HG02870 (cell line): ENCODE data around the gene KRT40.

ENCODE experiments used
- ATAC-seq: cut with Tn5 transposase; IDR thresholded peaks from one replicate; pipeline ENCODE4 v1.9.1; 2021; ENCODE audit warnings: mild to moderate bottlenecking, moderate library complexity; ENCODE audit not compliant: unreplicated experiment

KRT40 gene

DNA sequence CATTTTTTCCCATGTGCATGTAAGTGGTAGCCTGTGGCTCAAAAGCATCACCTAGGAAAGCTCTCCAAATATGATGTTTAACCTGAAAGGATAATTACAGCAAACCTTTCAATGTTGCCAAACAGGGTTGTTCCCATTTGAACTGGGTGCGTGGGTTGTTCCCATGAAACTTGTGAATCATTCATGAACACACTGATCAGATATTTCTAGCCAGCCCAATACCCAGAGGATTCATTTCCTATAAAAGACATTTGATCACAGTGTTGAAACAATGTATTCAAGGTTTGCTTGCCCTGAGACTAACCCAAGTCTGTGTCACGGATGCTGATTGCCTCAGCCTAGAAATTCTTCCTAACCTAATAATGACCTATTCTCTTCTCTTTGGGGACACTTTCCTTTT, 30.2 kb downstream of the KRT40 start:
- ATAC-seq, result no peak

DNA sequence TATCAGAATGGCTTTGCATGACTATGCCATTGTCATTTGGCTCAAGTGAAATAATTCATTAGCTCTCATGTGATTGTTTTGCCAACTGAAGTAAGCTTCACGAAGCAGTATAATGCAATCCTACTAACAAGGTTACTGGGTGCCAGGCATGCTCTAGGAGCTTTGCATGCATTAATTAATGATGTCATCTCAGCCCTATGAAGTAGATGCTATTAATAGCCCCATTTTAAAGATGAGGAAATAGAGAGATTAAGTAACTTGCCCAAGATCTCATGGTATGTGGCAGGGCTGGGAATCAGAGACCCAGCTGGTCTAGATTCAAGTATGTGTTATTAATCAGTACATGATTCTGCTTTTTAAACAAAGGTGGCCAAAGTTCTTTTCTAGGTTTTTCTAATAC, 31.5 kb downstream of the KRT40 start:
- no peak for ATAC-seq

DNA sequence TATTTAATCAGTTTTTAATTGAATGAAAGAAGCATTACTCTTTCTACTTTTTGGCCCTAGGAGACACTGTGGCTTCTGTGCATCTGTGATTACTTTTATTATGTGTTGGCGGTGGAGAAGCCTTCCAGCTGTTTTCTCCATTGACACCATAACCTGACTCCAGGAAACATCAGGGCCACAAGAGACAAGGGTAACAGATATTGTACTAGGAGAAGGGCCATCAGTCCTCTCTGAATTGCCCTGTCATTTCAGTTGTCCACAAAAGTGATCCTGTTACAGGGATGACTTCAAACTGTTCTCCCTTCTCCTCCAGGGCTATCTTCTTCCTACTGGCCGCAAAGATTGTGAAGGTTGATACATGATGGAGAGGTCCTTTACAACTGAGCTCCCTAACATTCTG, 32.0 kb downstream of the KRT40 start:
- ATAC-seq, result no peak

DNA sequence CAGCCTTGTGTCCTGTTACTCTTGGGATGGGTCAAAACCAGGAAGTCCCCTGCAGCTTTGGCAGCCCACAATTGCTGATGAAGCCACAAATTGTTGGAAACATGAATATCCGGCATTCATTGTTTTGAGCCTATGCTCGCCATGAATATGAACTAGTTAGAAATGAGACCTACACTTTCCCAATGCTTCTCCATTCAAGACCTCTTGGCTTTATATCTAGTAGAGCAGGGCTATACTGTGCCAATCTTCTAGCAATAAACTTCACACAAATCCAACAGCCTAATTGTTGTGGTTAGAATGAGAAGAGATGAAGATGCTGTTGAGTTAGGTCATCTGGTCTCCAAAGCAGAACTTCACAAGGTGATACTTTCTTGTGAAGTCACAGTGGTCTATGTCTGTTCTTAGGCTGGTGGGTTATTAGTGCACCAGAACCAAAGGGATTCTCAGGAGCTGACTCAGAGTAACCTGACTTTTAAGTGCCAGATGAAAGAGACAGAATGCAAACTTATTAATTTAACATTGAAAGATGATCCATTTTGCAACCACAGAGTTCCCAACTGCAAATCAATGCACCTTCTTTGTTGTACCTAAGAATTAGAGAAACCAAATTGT, 33.0 kb downstream of the KRT40 start:
- no peak for ATAC-seq

DNA sequence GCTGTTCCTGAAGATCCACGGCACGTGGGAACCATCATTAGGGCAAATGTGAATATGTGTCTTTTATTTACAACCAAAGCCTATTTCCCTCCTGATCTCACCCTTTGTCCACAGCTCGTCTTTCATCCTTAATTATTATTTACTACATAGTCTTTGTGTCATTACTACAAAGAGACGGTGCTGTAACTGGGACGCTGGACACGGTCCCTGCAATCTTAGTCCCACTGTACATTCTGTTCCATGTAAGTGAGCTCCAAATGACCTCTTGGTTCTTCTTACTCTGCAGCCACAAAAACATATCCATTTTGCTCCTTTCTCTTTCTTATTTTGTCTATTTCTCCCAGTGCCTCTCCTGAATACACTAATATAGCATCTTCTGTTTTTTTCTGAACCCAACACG, 34.0 kb downstream of the KRT40 start:
- no peak for ATAC-seq

DNA sequence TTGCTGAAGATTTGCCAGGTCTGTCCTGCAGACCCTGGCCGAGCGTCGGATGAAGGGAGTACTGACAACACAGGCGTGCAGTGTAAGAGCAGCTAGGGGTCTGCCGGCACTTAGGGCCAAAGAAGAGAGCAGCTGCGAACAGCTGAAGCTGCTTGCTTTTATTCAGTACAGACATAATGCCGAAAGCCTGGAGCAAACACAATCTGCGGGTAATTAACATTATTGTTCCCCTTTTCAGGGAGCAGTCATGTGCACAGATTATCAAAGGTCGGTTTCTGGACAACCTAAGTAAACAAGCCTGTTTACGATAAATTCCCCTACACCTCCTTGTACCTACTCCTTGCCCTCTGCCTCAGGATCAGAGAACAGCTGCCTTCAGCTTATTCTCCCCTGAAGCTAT, 34.7 kb downstream of the KRT40 start:
- ATAC-seq, result no peak

DNA sequence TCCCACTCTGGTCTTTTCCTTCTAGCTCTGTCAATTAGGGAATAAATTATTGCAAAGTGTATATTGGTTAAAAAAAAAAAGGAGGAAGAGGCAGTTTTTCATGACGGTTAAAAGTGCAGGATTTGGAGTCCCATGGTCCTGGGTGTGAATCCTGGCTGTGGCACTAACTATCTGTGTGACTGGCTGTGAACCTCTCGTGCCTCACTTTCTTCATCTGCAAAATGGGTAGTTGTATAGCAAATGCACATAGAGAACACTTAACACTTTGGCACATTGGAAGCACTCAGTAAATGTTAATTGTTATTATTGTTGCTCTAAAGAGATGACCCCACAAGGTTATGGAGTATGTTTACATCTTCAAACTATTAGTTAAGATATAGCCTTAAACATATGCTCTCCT, 36.2 kb downstream of the KRT40 start:
- no peak for ATAC-seq

DNA sequence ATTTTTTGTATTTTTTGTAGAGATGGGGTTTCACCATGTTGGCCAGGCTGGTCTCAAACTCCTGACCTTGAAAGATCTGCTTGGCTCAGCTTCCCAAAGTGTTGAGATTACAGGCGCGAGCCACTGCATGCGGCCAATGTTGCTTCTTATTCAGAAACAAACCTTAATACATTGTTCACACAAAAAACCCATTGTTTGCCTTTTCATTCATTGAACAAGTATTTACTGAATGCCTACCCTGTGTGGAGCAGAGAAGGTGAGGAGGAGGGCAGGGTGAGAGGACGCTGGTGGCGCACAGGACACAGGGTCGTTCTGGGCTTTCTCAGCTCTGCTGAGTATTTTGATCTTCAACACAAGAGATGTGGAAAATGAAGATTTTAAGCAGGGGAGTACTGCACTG, 38.7 kb downstream of the KRT40 start:
- no peak for ATAC-seq

DNA sequence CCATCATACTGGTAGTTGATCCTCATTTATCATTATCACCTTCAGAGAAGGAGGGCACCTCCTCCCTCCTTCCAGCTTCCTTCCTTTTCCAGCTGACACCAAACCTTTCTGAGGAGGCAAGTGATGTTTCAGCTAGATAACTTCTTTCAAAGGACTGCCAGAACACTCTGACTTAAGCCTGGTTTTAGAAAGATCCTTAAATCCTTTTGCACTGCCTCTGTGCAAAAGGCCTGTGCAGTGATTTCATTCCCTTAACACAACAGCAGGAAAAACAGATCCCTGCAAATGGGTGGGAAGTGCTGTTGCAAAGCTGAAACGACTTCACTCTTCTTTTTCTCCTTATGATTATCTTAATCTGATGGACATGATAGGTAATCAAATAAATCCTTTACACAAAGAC, 39.6 kb downstream of the KRT40 start:
- no peak for ATAC-seq

DNA sequence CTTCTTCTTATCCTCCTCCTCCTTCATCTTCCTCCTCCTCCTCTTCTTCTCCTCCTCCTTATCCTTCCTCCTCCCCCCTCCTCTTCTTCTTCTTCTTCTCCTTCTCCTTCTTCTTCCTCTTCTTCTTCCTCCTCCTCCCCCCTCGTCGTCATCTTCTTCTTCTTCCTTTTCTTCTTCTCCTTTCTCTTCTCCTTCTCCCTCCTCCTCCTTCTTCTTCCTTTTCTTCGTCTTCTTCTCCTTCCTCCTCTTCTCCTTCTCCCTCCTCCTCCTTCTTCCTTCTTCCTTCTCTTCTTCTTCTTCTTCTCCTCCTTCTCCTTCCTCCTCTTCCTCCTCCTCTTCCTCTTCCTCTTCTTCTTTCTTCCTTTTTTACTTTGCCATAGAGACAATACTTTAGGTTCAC, 41.6 kb downstream of the KRT40 start:
- ATAC-seq, result no peak

DNA sequence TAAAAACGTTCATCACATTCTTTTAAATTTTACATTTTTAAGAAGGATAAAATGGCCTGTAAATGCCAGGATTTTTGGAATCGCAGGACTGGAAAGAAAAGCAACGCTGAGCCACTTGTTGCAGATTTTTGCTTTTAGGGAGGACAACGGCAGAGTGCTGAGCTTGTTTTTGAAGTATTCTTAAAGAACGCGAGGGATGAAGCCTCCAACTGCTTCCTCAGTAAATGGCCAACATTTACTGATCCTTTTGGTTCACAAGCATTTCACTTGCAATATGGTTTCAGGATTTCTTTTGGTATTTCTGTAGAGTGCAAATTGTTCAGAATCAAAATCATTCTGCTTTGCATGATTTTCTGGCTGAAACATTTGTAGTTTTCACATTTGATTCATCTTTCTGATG, 43.9 kb downstream of the KRT40 start:
- no peak for ATAC-seq

DNA sequence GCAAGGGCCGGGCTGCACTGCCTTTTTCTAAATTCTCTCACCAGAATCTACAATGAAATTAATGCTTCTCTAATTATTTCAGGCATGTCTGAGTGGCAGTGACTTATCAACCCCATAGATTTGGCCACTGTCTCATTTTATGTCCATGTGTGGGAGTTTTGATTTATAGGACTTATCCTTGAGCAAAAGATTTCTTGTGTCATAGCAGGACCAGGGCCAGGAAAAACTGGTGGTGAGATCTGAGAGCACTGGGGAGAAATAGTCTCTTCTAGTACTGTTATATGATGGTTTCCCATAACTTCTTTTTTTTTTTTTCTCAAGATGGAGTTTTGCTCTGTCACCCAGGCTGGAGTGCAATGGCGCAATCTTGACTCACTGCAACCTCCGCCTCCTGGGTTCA, 45.1 kb downstream of the KRT40 start:
- no peak for ATAC-seq

DNA sequence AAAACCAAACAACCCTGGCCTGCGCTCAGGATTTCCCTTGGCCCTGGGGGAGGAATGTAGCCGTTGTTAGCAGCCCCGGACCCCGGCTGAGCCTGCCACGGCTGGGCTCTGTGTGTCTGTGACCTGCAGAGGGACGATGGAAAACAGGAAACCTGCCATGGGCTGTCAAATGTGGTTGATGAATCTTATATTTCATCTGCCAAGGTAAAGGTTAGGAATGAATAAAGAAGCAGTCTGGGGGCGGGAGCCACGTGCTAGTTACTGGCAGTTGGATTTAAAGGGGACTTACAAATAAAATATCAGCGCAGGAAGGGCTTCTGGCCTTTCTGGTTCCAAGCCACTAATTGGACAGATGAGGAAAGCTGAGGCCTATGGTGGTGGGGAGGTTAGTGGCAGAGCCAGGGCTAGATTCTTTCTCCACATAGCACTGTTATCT, 46.7 kb downstream of the KRT40 start, which contains the start of gene KRT23:
TSS of gene KRT23 (minus strand) at position 263 of the 436 bp plus-strand sequence. CDS start 1,043 bp downstream, outside the sequence.
- ATAC-seq, result no peak

DNA sequence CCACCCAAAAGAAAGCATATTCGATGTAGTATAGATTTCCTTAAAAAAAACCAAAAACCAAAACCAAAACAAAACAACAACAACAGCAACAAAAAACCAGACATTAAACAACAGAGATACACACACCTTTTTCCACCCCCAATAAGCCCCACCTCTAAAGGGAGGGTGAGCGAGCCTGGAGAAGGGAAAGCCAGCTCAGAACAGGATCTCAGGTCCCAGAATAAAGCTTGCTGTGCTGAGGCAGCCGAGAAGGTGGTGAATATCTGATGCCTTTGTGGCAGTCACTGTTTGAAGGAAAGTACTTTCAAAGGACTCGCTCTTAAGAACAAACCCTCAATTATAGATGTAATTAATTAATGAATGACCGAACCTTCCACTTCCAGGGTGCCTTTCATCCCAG, 47.1 kb downstream of the KRT40 start:
- ATAC-seq, result no peak

DNA sequence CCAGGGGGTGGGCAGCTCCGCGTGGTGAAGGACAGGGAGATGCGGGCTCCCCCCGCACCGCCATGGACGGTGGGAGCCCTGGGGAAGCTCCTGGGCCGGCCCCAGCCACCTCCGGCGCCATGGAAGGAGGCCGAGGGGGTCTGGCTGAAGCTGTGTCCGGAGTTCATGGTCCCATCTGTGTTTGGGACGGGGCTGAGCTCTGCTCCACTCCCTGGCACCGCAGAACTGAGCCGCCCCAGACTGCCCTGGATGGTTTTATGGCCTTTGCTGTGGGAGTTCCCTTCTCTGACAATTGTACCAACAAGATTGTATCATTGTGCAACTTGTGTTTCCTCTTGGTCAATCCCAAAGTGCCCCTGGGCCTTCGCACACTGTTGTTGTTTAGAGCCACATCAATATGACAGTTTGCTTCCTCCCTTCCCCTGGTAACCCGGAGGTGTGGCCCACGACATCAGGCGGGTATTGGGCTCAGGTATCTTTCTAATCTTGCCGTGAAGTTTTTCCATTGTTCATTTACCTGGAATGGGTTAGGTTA, 47.6 kb downstream of the KRT40 start:
- no peak for ATAC-seq

DNA sequence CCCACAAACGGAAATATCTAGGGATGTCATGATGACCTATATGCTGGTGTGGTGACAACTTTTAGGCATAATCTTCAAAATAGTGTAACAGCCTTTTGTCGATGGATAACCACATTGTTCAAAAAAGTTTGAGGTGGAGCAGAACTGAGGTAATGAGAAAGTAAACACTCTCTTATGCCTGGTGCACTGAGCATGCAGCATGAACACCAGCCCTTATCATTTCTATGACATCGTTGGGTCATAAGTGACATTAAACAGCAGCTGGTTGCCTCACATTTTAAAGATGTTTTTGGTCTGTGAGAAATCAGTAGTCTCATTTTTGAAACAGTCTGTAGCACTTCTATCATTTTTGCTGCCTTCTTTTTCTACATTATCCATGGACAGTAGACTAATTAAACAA, 48.5 kb downstream of the KRT40 start:
- no peak for ATAC-seq

DNA sequence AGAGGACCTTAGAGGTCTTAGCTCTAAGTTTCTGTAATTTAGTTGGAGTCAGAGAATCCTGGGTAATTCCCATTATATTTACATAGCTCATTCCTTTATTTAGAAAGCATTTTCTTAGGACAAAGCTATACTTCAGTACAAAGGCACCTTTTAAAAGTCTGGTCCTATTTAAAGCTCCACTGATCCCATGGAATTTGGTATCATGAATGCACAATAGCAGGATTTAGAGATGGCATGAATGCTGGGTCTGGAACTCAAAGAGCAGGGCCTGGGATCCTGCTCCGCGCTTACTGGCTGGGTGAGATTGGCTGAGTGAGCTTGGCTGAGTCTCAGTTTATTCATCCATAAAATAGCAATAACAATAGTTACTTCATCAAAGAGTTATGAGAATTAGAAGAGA, 51.5 kb downstream of the KRT40 start:
- no peak for ATAC-seq

DNA sequence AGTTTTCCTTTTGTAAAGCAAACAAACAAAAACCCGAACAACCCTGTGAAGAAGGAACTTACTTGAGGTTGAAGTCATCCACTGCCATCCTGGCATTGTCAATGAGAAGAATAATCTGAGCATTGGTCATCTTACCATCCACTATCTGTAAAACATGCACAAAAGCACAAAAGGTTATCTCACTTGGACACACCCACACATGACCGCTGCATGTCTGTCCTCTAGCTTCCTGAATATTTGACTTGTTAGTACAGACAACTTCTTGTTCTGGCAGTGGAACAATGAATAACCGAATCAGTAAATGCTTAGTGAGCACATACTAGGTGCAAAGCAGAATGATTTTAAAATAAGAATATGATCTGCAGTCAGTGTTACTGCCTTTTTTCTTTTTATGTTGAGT, 52.8 kb downstream of the KRT40 start:
- ATAC-seq, result no peak
